Endothelial cell of umbilical vein (primary cell): ENCODE measurements around the gene RYR2.

Source experiments
- JUN ChIP-seq: IDR thresholded peaks from 2 replicates; pipeline ENCODE4 v1.6.1; 2011; ENCODE audit warnings: borderline replicate concordance, low read depth; ENCODE audit not compliant: insufficient read length, insufficient read depth
- TF ChIP-seq, protein P1 (sequence below), 2 donors: IDR thresholded peaks; 1 replicate in 1 of 2; 2 replicates in 1 of 2; pipeline ENCODE4 v1.5.1; 2011; ENCODE audit warnings: low read length in 2 of 2, mild to moderate bottlenecking in 2 of 2, moderate library complexity in 2 of 2, control low read depth in 1 of 2, inconsistent platforms in 1 of 2, low read depth in 1 of 2; ENCODE audit not compliant: insufficient read depth in 1 of 2; ENCODE audit errors: extremely low read depth in 1 of 2

- TF ChIP-seq JUN: no peak
- TF ChIP-seq, protein P1, sequence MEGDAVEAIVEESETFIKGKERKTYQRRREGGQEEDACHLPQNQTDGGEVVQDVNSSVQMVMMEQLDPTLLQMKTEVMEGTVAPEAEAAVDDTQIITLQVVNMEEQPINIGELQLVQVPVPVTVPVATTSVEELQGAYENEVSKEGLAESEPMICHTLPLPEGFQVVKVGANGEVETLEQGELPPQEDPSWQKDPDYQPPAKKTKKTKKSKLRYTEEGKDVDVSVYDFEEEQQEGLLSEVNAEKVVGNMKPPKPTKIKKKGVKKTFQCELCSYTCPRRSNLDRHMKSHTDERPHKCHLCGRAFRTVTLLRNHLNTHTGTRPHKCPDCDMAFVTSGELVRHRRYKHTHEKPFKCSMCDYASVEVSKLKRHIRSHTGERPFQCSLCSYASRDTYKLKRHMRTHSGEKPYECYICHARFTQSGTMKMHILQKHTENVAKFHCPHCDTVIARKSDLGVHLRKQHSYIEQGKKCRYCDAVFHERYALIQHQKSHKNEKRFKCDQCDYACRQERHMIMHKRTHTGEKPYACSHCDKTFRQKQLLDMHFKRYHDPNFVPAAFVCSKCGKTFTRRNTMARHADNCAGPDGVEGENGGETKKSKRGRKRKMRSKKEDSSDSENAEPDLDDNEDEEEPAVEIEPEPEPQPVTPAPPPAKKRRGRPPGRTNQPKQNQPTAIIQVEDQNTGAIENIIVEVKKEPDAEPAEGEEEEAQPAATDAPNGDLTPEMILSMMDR (IDR thresholded peaks at IDR 0.05; ENCODE audit: extremely low read depth in 1 of 2, insufficient read depth in 1 of 2, low read depth in 1 of 2, low read length in 2 of 2): no peak
These were observed 246.0 kb downstream of the RYR2 start for GRCh38 chr1:237287876-237288521.
